Anterior cingulate cortex (tissue), 58 donors: Measurements from ENCODE around the gene NDUFB1.

ENCODE experiments used
- DNase-seq, 58 donors: peaks; one replicate each; lab custom pipeline; 2025; lab: John Stamatoyannopoulos, UW

The NDUFB1 gene

DNA sequence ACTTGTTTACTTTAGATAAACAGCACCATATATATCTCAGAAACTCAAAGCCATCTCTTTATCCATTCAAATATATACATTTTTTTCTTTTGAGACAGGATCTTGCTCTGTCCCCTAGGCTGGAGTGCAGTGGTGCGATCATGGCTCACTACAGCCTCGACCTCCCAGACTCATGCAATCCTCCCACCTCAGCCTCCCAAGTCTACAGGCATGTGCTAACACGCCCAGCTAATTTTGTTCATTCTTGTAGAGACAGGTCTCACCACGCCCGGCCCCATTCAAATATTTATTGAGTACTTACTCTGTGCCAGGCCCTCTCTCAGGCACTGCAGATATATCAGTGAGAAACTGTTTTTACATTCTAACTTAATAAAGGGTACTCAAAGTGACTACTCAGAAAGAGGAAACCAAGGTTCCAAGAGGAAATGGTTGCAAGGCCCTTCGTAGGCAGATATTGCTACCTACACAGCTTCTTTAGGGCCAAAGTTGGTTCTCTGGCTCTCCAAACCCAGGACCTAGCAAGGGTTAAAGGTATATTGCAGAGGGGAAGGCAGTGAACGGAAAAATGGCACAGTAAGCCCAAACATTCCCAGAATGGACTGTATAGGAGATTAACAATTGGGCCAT lies 18.0 kb downstream of the NDUFB1 start:
- no peak for DNase-seq

DNA sequence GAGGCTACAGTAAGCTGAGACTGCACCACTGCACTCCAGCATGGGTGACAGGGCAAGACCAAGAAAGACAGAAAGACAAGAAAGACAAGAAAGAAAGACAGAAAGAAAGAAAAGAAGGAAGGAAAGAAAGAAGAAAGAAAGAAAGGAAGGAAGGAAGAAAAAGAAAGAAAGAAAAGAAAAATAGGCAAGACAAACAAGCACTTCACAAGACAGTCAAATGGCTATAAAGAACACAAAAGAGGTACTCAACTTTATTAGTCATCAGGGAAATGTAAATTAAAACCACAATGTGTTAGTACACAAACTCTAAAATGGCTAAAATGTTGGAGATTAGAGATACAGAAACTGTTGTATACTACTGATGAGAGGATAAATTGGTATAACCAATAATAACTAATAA lies 21.7 kb downstream of the NDUFB1 start:
- DNase-seq: no peak

DNA sequence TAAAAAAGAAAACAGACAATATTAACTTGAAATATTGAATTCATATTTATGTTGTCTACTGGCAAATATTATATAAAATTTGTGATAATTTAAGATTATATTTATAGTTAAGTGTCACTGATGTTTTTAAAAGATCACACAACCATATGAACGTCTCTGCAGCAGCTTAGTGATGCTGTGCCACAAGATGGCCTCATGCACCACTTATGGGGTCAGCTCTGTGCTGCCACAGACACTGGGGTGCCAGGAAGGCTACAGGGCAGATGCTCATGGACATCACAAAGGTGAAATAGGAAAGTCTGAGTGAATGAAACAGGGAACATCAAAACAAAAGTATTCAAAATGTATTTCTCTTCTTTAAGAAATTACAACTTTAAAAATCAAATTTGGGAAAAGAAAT lies 28.2 kb downstream of the NDUFB1 start:
- peak in 1 of 58 donors; percentile 2 for DNase-seq

DNA sequence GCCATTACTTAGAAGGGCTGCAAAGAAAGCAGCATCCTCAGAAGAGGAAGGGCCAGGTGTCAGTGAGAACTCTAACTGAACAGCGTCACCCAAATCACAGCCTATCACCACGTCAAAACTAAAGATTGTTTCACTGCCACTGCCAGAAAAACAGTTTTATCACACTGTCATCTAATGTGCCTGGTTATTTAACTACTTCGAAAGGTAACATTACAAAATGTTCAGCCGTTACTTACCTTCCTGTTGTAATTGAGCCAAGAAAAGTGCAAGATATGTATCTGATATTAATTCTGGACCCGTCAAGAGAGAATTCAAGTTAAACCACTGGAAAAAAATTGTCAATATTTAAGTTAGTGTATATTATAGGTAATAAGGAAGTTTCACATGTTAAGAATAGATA lies 33.0 kb downstream of the NDUFB1 start:
- DNase-seq: no peak

DNA sequence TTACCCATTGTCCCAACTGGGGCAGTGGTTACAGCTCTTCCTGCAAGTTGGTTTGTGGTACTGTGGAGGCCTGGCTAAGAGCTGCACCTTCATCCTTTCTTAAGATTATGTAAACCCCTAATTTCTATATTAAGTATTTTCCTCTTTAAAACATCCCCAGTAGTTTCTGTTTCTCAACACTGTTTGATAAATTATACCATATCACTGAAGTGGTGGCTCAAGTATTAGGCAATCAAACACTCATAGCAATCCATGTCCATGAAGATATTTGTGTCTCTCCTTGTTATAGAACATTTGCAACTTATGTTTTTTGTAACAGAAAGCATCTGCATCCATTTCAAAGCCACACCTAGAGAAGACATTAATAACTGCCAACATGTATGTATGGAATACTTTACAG lies 47.0 kb downstream of the NDUFB1 start:
- no peak for DNase-seq
